NB4 (cell line): ENCODE results near the gene PDE4D.

Experiments
- MYC ChIP-seq: IDR thresholded peaks from 2 replicates; pipeline ENCODE4 v1.6.1; 2011; ENCODE audit warnings: low read depth, low read length
- POLR2A ChIP-seq: IDR thresholded peaks from 2 replicates; pipeline ENCODE4 v1.6.1; 2011; ENCODE audit warnings: mild to moderate bottlenecking; ENCODE audit not compliant: insufficient read length; ENCODE audit errors: extremely low read depth
- TF ChIP-seq, protein P1 (sequence below): IDR thresholded peaks from one replicate; pipeline ENCODE4 v1.5.1; 2012; ENCODE audit warnings: low read depth, low read length
- TF ChIP-seq, protein P2 (sequence below): IDR thresholded peaks from 2 replicates; pipeline ENCODE4 v1.6.1; 2011; ENCODE audit warnings: low read depth, low read length

DNA sequence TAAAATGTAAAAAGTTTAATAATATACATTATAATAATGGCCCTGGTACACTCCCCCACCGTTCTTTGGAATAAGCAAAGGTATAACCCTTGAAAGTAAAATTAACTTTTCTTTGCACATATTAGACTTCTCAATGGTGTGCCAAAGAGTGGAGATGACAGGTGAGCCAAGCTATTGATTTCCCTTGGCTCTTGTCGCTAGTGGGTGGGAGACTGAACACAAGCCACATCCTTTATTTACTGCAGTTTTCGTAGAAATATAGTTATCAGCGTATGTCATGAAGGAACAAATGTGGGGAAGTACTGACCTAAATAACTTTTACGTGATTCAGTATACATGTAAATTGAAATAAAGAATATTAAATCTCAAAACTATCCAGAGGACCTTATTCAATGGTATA, 761.4 kb downstream of the PDE4D start:
- TF ChIP-seq, protein P1, sequence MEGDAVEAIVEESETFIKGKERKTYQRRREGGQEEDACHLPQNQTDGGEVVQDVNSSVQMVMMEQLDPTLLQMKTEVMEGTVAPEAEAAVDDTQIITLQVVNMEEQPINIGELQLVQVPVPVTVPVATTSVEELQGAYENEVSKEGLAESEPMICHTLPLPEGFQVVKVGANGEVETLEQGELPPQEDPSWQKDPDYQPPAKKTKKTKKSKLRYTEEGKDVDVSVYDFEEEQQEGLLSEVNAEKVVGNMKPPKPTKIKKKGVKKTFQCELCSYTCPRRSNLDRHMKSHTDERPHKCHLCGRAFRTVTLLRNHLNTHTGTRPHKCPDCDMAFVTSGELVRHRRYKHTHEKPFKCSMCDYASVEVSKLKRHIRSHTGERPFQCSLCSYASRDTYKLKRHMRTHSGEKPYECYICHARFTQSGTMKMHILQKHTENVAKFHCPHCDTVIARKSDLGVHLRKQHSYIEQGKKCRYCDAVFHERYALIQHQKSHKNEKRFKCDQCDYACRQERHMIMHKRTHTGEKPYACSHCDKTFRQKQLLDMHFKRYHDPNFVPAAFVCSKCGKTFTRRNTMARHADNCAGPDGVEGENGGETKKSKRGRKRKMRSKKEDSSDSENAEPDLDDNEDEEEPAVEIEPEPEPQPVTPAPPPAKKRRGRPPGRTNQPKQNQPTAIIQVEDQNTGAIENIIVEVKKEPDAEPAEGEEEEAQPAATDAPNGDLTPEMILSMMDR: no peak
- TF ChIP-seq POLR2A: no peak
- no peak for TF ChIP-seq MYC
- TF ChIP-seq, protein P2, sequence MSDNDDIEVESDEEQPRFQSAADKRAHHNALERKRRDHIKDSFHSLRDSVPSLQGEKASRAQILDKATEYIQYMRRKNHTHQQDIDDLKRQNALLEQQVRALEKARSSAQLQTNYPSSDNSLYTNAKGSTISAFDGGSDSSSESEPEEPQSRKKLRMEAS: no peak
